ENCODE measurements around the gene GNG14.
A peak's percentile ranks its signal among the peaks of the same experiment; 100 is the strongest.
"Not testable (repeated sequence)": the region's sequence is repeated elsewhere in the genome, so short reads cannot be mapped to it uniquely, and the experiment has no call there.

The GNG14 gene

DNA sequence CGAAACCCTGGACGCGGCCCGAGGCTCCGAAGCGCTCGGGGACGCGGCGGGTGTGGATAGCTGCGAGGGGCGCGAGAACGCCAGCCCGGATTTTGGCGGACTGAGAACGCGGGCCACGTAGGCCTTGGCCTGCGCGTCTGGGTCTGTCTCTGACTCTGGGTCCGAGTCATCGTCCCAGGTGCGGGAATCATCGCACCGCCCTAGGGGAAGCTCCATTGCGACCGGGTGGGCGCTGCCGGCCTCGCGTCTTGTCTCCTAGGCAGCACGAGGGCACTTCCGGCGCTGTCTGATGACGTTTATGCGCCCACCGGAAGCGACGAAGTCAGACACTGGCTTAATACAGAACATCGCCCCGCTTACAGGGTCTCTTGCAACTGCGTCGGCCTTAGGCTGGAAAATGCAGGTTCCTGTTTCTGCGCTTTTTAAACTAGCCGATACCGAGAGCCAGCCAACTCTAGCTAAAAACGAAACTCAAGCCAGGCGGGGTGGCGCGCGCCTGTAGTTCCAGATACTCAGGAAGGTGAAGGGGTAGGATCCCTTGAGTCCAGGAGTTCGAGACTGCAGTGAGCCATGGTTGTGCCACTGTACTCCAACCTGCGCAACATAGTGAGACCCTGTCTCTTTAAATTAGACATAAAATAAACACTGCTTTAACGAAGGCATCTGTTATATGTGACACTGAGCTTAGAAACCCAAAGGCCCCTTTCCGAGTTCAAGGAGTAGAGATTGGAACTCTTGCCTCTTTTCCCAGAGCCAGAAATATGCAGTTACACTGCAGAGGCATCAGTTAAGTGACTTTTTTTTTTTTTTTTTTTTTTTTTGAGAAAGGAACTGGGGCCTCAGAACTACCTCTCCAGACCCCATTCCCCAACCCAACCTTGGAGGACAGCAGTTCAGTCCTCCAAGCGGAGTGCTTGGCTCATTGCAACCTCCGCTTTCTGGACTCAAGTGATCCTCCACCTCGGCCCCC lies 8.9 kb downstream of the GNG14 start, which contains the start of gene FBXW9:
Gene FBXW9, minus strand, starts transcription at position 266 of the 970 bp plus-strand sequence. Its CDS starts 50 bp downstream, at position 216.
- peak; percentile 87 for DNase-seq (ENCODE audit: low read depth)

DNA sequence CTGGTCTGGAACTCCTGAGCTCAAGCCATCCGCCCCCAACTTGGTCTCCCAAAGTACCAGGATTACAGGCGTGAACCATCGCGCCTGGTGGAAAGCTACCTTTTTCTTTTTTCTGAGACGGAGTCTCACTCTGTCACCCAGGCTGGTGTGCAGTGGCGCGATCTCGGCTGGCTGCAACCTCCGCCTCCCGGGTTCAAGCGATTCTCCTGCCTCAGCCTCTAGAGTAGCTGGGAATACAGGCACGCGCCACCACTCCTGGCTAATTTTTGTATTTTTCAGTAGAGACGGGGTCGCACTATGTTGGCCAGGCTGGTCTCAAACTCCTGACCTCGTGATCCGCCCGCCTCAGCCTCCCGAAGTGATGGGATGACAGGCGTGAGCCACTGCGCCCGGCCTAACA lies 9.6 kb downstream of the GNG14 start:
- DNase-seq (ENCODE audit: low read depth) = not testable (repeated sequence)

DNA sequence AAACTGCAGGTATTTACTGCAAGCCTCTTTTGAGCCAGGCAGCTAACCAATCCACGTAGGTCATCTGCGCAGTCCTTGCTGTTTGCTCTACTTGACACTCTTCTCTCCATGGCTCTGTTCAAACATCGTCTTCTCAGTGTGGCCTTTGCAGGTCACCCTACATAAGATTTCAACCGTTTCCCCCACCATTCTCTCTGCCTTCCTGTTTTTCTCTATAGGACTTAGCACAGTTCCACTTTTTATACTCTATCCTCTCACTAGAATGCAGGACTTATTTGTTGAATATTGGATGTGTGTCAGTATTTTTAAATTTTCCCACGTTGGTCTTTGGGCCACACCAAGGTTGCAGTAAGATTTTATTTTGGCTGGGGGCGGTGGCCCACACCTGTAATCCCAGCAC lies 10.3 kb downstream of the GNG14 start:
- no peak for DNase-seq (ENCODE audit: low read depth)

DNA sequence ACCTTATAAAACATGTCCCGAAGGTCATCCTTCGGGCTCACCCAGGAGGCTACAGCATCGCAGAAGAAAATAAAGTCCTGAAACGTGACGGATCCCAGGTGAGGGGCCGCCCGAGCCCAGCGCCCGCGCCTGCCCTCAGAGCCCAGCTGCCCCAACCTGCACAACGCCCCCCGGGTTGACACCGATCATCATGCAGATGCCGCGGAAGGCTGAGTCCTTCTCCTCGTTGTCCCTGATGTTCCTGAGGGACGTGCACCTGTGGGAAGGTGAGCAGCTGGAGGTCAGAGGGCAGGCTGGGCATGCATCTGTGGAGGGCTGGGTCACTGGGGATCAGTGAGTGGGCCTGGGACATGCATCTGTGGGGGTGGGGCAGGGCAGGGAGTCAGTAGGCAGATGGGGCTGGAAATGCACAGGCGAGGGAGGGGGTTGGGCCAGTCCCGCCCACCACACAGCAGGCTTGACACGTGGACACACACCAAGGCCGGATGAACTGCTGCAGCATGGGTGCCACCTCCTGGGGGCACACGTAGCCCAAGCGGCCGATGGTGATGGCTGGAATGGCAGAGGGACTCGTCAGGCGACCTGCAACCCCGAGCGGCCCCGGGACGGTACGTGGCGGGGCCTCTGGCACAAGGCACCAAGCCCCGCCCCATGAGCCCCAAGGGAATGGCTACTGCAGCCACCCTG lies 13.9 kb downstream of the GNG14 start:
- no peak for DNase-seq (ENCODE audit: low read depth)

DNA sequence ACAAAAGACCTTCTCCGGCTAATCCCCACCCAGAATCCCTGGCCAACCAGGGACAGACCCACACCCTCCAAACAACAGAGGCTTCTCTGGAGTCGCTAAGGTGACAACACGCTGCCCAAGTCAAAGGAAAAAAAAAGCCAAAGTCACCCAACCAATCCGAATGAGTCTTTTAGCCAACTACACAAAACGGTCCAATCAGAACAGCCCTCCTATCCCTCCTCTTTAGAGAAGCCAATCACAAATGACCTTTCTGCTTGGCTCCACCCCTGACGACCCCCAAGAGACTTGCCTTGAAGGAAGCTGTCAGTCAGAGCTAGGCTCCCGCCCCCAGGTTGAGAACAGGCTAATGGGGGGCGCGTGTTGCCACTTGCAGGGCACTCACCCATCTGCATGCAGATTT lies 15.2 kb downstream of the GNG14 start:
- DNase-seq (ENCODE audit: low read depth) = no peak

DNA sequence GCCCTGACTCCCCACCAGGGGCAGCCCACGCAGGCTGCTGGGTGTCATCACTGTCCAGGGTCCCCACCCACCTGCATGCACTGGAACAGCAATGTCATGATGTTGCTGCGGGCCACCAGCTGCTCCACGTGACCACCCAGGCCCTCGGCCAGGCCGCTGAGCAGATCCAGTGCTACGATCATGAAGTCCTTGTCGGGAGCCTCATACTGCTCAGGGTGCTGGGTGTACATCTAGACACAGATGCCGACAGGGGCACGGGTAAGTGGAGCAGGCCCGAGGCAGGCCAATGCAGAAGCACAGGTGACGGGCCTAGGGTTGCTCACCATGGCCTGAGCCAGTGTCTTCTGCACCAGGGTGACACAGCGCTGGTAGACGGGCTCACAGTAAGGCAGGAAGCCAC lies 17.4 kb downstream of the GNG14 start:
- DNase-seq (ENCODE audit: low read depth) = no peak

DNA sequence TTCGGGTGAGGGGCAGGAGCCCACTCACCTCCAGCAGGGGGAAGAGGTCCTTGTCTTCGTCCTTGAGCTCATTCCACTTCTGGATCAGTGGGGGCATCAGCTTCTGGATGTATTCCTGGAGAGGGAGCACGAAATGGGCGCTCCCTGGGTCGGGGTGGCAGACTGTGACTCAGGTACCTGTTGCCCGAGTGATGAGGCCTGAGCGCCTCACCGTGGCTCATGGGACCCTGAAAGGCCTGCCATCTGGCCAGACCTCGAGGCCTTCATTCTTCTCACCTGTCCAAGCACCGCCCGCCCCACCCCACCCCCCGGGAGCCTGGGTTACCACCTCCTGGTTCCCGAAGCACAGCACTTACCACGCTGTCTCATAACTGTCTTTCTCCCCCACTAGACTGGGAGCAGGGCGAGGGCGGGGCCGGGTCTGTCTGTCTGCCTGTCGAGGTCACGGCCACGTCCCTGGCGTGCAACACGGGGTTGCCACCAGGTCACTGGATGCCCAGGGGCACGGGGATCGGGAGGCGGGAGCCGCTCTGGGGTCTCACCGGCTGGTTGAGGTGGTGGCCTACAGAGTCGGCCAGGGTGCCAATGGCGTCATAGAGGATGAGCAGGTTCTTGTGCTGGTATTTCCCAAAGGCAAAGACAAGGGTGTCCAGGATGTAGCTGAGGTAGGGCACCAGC lies 18.0 kb downstream of the GNG14 start:
- no peak for DNase-seq (ENCODE audit: low read depth)

DNA sequence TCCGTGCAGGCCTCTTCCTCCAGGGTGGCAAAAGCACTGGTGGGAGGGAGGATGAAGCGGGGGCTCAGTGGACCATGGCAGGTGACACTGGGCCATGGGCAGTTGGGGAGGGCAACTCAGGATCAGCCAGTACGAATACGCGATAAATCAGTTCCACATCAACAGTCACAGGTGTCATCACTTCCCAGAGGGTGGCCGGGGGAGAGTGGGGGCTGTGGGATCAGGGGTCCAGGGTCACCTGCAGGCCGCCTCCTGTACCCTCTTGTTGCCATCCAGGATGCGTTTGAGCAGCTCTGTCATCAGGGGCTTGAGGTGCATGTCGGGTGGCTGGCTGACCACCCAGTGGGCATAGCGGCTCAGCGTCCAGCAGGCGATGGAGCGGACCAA lies 18.5 kb downstream of the GNG14 start:
- no peak for DNase-seq (ENCODE audit: low read depth)

DNA sequence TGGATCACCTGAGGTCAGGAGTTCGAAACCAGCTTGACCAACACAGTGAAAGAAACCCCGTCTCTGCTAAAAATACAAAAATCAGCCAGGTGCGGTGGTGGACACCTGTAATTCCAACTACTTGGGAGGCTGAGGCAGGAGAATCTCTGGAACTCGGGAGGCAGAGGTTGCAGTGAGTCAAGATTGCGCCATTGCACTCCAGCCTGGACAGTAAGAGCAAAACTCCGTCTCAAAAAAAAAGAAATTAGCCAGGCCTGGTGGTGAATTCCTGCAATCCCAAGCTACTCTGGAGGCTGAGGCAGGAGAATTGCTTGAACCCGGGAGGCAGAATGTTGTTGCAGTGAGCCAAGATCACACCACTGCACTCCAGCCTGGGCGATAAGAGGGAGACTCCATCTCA lies 20.8 kb downstream of the GNG14 start:
- no peak for DNase-seq (ENCODE audit: low read depth)

DNA sequence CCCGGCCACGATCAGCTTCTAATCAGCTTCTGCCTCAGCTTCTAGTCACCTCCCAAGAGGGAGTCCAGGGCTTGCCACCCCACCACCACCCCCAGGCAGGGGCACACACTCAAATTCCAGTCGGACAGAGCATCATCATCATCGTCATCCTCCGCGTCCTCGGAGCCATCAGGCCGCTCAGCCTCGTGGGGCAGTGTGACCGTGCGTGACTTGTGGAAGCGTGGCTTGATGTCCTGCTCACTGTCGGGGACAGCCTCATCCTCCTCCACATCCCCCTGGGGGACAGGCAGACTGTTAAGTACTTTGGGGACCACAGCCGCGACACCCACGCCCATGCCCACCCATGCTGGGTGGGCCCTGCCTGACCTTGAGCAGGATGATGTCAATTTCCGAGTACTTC lies 23.4 kb downstream of the GNG14 start:
- no peak for DNase-seq (ENCODE audit: low read depth)

DNA sequence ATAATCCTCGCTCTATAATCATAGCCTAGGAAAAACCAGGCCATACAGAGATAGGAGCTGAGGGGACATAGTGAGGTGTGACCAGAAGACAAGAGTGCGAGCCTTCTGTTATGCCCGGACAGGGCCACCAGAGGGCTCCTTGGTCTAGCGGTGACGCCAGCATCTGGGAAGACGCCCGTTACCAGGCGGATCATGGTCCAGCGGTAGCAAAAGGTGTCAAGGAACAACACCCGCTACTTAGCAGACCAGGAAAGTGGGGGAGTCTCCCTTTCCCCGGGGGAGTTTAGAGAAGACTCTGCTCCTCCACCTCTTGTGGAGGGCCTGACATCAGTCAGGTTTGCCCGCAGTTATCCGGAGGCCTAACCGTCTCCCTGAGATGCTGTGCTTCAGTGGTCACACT lies 24.3 kb downstream of the GNG14 start:
- not testable (repeated sequence) for DNase-seq (ENCODE audit: low read depth)

DNA sequence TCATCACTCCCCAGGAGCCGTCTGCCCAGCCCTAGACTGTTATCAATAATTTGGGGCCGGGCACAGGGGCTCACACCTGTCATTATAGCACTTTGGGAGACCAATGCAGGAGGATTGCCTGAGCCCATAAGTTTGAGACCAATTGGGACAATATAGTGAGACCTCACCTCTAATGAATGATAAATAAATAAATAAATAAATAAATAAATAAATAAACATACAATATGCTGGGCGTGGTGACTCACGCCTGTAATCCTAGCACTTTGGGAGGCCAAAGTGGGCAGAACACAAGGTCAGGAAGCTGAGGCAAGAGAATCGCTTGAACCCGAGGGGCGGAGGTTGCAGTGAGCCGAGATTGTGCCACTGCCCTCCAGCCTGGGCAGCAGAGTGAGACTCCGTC lies 25.5 kb downstream of the GNG14 start:
- DNase-seq (ENCODE audit: low read depth) = not testable (repeated sequence)

DNA sequence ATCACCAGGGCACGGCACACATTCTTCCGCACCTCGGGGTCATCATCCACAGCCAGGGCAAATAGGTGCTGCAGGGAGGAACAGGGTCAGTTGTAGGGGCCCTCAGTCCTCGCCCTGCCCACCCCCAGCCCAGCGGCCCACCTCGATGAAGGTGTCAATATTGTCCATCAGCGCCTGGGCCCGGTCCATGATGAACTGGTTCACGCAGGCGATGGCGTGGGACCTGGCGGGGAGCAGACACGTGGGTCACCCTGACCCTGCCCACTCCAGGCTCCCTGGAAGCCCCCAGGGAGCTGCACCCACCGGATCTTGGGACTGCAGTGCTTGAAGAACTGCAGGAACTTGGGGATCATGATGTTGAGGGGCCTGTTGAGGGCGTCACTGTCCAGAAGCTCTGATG lies 27.3 kb downstream of the GNG14 start:
- no peak for DNase-seq (ENCODE audit: low read depth)

DNA sequence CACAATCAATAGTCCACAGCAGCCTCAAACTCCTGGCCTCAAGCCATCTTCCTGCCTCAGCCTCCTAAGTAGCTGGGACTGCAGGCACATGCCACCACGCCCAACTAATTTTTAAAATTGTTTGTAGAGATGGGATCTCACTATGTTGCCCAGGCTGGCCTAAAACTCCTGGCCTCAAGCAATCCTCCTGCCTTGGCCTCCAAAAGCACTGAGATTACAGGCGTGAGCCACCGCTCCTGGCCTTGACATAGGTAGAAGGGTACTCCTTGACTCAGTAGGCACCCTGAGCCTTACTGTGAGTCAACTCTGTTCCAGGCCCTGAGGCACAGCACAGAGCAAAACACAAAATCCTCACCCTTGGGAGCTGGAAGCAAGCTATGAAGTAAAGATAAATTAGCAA lies 28.1 kb downstream of the GNG14 start:
- DNase-seq (ENCODE audit: low read depth) = no peak

DNA sequence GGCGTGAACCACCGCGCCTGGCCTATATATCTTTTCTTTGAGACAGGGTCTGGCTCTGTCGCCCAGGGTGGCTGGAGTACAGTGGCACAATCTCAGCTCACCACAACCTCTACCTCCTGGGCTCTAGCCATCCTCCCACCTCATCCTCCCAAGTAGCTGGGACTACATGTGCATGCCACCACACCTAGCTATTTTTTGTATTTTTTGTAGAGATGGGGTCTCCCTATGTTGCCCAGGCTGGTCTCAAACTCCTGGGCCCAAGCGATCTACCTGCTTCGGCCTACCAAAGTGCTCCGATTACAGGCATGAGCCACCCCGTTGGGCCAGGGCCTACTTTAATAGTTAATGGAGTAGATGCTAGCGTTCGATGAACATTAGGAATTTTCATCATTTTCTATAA lies 32.5 kb downstream of the GNG14 start:
- DNase-seq (ENCODE audit: low read depth) = no peak

DNA sequence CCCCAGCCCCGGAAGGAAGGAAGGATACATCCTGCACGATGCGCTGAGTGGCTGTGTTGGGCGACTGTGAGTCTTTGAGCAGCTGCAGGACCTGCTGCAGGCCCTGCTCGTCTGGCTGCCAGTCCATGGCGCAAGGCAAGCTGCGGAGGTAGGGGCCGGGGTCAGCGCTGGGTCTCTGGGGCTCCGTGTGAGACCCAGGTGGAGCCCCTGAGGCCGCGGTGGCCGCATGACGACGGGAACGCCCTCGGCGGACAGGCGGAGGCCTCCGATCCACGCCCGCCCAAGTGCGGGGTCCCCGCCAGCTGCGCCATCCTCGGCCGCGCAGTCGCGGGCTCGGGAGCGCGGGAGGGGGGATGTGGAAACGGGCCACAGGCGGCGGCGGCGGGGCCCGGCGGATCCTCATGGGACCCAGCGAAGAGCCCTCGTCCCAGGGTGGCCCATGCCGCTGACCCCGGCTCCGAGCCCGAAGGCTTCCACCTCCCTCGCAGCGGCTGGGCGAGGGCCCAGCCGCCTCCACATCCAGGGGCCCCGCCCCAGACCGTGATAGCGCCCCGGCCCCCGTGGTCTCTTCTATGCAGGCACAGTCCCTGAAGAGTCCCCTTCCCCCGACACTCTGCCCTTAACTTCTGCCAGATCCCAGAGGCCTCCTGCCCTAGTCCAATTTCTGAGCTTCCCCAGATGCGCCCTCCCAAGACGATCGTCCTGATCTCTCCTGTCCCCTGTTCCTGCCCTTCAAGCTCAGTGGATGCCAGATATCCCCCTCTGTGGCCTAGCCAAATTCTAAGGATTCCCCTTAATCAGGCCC lies 33.3 kb downstream of the GNG14 start:
- DNase-seq (ENCODE audit: low read depth) = no peak

DNA sequence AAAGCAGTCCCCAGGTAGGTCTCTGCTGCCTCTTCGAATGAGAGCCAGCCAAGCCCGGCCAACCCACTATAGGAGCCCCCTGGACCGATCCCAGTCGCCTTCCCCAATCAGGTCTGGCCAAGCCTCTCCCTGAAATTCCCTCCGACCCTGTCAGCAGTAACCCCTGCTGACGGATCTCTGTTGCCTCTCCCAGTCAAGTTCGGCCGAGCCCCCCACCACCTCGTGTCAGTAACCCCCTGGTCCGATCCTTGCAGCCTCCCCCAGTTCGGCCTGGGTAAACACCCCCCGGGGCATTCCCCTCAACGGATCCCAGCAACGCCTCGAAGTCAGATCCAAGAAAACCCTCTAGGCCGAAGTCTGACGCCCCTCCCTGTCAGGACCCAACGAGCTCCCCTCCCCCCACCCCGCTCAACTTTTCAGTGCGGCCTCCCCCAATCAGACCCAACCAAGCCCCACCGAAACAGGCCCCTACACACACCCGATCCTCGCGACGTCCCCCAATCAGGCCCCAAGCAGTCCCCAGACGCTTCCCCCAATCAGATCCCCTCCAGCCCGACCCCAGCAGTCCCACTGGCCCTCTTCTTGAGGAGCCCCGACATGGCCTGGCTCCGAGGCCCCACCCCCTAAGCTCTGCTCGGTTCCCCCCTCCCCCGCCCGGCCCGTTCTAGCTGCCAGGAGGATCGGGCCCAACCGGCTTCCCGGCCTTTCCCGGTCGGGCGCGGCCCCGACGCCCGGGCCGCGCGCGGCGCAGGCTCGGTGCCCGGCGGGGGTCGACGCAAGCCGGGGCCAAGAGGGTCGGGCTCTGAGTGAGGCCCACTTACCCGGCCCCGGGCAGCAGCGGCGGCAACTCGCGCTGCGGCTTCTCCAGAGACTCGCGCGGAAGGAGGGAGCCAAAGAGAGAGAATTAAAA lies 34.1 kb downstream of the GNG14 start:
- DNase-seq (ENCODE audit: low read depth) = no peak

DNA sequence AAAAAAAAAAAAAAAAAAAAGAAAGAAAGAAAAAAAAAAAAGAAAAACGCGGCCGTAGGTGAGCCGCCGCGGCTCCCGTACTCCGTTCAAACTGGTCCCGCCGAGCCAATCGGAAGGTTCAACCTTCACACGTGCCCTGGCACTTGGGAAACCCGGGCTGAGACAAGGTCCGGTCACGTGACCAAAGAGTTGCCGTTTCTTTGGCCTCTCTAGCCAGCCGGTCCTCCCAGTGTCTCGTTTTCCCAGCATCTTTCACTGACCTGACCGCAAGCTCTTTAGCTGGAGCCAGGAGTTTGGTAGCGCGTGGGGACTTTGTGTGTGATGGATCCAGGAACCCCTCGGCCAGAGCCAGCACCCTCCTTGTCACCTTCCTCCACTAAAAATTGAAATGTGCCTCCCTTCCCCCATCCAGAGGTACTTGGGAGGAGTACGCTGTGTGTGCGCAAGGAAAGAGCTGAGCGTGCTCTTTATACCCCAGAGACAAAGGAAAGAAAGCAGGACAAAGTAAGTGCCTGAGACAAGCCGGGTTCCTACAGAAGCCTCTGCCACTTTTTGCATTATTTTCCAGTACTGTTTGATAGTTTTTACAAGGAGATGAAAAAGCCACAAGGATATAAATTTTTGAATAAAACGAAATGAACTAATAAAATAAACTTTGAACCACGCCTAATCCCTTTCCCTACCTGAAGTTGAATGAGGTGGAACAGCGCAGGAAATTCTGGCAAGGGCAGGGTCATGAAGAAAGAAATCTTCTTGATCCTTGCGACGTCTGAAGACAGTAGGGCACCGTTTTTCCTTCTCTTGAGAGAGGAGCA lies 35.0 kb downstream of the GNG14 start:
- peak; percentile 98 for DNase-seq (ENCODE audit: low read depth)

DNA sequence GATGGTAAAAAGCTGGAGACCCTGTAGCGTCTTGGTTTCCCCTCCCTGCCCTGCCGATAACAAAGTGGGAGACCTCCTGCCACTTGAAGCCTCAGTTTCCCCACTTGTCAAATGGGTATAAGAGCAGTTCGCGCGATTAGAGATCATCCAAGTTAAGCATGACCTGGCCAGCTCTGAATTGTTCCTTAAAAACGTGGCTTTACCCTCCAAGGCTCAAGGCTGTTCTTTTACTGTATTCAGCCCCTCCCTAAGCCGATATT lies 35.5 kb downstream of the GNG14 start:
- no peak for DNase-seq (ENCODE audit: low read depth)
